MM.1S (cell line): ENCODE data around the gene AREL1.

ENCODE experiments used
- EZH2 ChIP-seq: fragments of 300-600 bp; sonication (generic); optimal IDR thresholded peaks from 2 replicates; pipeline ENCODE3; 2017; ENCODE audit warnings: low read depth, mild to moderate bottlenecking, antibody characterized with exemption, low read length, mixed read lengths
- TF ChIP-seq, protein P1 (sequence below): fragments of 300-600 bp; sonication (generic); IDR thresholded peaks from 2 replicates; pipeline ENCODE4 v1.5.1; 2016; ENCODE audit warnings: antibody characterized with exemption, low read length, mixed read lengths

DNA sequence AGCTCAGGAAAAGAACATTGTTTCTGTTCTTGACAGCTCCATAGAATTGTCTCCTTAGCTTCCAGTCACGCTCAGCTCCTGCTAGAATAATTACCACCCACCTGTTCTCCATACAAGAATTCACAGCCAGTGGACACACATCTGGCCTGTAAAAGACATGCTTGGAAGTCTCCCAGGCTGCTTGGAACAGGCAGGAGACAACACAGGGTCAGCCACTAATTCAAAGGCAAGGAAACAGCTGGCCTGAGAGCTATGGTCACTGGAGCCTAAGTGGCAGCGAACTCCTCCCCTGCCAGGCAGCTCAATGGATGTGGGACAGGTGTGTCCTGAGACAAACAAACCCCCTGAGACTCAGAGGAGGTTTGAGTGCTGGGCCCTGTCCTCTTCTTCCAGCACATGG lies 77.9 kb downstream of the AREL1 start:
- TF ChIP-seq, protein P1, sequence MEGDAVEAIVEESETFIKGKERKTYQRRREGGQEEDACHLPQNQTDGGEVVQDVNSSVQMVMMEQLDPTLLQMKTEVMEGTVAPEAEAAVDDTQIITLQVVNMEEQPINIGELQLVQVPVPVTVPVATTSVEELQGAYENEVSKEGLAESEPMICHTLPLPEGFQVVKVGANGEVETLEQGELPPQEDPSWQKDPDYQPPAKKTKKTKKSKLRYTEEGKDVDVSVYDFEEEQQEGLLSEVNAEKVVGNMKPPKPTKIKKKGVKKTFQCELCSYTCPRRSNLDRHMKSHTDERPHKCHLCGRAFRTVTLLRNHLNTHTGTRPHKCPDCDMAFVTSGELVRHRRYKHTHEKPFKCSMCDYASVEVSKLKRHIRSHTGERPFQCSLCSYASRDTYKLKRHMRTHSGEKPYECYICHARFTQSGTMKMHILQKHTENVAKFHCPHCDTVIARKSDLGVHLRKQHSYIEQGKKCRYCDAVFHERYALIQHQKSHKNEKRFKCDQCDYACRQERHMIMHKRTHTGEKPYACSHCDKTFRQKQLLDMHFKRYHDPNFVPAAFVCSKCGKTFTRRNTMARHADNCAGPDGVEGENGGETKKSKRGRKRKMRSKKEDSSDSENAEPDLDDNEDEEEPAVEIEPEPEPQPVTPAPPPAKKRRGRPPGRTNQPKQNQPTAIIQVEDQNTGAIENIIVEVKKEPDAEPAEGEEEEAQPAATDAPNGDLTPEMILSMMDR: no peak
- TF ChIP-seq EZH2: no peak
